Liver (tissue), 9 donors: Measurements from ENCODE around the gene TMEM50B. TPM values are rescaled to one million over a fixed set of nuclear protein-coding genes. Genes with fewer than 3 reads are reported as not detected.

Experiments used
- DNase-seq: peaks from one replicate; pipeline ENCODE4 v3.0.0-alpha.2; 2017; ENCODE audit warnings: low spot score
- H3K27ac ChIP-seq, 2 donors: one replicate each; pipeline ENCODE4 v1.7.0; 2013; ENCODE audit warnings: inconsistent platforms in 2 of 2, low read length in 2 of 2, control low read depth in 1 of 2, low read depth in 1 of 2, mild to moderate bottlenecking in 1 of 2
- H3K27me3 ChIP-seq, 4 donors: one replicate each; pipeline versions ENCODE4 v1.6.1 to v1.7.0; 2013; ENCODE audit warnings: low read length in 3 of 4, inconsistent platforms in 1 of 4, mild to moderate bottlenecking in 1 of 4, moderate library complexity in 1 of 4; ENCODE audit not compliant: control insufficient read depth in 4 of 4, insufficient read depth in 4 of 4
- H3K36me3 ChIP-seq, 4 donors: one replicate each; pipeline versions ENCODE4 v1.6.1 to v1.7.0; 2013; ENCODE audit warnings: low read length in 3 of 4, mild to moderate bottlenecking in 3 of 4, low read depth in 1 of 4, moderate library complexity in 1 of 4; ENCODE audit not compliant: control insufficient read depth in 4 of 4, insufficient read depth in 3 of 4
- H3K4me1 ChIP-seq, 4 donors: one replicate each; pipeline versions ENCODE4 v1.6.1 to v1.7.0; 2013; ENCODE audit warnings: low read length in 3 of 4, mild to moderate bottlenecking in 3 of 4, moderate library complexity in 1 of 4; ENCODE audit not compliant: control insufficient read depth in 4 of 4, insufficient read depth in 4 of 4
- H3K4me3 ChIP-seq, 3 donors: one replicate each; pipeline versions ENCODE4 v1.6.1 to v1.7.0; 2013; ENCODE audit warnings: low read length in 3 of 3, control low read depth in 1 of 3, low read depth in 1 of 3, mild to moderate bottlenecking in 1 of 3
- H3K9ac ChIP-seq, 2 donors: one replicate each; pipeline ENCODE4 v1.7.0; 2013; ENCODE audit warnings: low read length in 2 of 2, mild to moderate bottlenecking in 2 of 2, moderate library complexity in 2 of 2, control low read depth in 1 of 2, low read depth in 1 of 2
- H3K9me3 ChIP-seq, 4 donors: one replicate each; pipeline versions ENCODE4 v1.6.1 to v1.7.0; 2013; ENCODE audit warnings: low read length in 3 of 4; ENCODE audit not compliant: control insufficient read depth in 4 of 4
- ATF3 ChIP-seq: IDR thresholded peaks from 2 replicates; pipeline ENCODE4 v1.6.1; 2016; ENCODE audit warnings: antibody characterized with exemption
- EGR1 ChIP-seq, 2 donors: IDR thresholded peaks; 2 replicates each; pipeline ENCODE4 v1.6.1; 2016 to 2018; ENCODE audit warnings: antibody characterized with exemption in 2 of 2, low read depth in 2 of 2
- FOXA1 ChIP-seq: IDR thresholded peaks from 2 replicates; pipeline ENCODE4 v1.6.1; 2016; ENCODE audit warnings: antibody characterized with exemption
- FOXA2 ChIP-seq: IDR thresholded peaks from 2 replicates; pipeline ENCODE4 v1.6.1; 2016; ENCODE audit warnings: antibody characterized with exemption
- GABPA ChIP-seq, 2 donors: IDR thresholded peaks in 1 of 2; conservative IDR thresholded peaks in 1 of 2; 2 replicates each; pipeline ENCODE4 v1.6.1; 2016; ENCODE audit warnings: antibody characterized with exemption in 2 of 2, mild to moderate bottlenecking in 1 of 2, moderate library complexity in 1 of 2
- HNF4A ChIP-seq, 2 donors: conservative IDR thresholded peaks; 2 replicates each; pipeline ENCODE4 v1.6.1; 2016; ENCODE audit warnings: antibody characterized with exemption in 2 of 2, mild to moderate bottlenecking in 2 of 2
- HNF4G ChIP-seq: IDR thresholded peaks from 2 replicates; pipeline ENCODE4 v1.6.1; 2016; ENCODE audit warnings: antibody characterized with exemption
- JUND ChIP-seq, 2 donors: IDR thresholded peaks; 2 replicates each; pipeline ENCODE4 v1.6.1; 2016; ENCODE audit warnings: antibody characterized with exemption in 2 of 2
- NR2F2 ChIP-seq: IDR thresholded peaks from 2 replicates; pipeline ENCODE4 v1.6.1; 2016; ENCODE audit warnings: antibody characterized with exemption
- RAD21 ChIP-seq, 2 donors: IDR thresholded peaks; 2 replicates each; pipeline ENCODE4 v1.6.1; 2016; ENCODE audit warnings: antibody characterized with exemption in 2 of 2, mild to moderate bottlenecking in 2 of 2
- REST ChIP-seq: IDR thresholded peaks from 2 replicates; pipeline ENCODE4 v1.6.1; 2016; ENCODE audit warnings: antibody characterized with exemption, mild to moderate bottlenecking
- RXRA ChIP-seq, 2 donors: IDR thresholded peaks; 2 replicates each; pipeline ENCODE4 v1.6.1; 2017 to 2018; ENCODE audit warnings: antibody characterized with exemption in 2 of 2, mild to moderate bottlenecking in 1 of 2
- SP1 ChIP-seq: IDR thresholded peaks from 2 replicates; pipeline ENCODE4 v1.6.1; 2018; ENCODE audit warnings: antibody characterized with exemption, mild to moderate bottlenecking
- TAF1 ChIP-seq: conservative IDR thresholded peaks from 2 replicates; pipeline ENCODE4 v1.6.1; 2016; ENCODE audit warnings: antibody characterized with exemption, mild to moderate bottlenecking
- YY1 ChIP-seq: IDR thresholded peaks from 2 replicates; pipeline ENCODE4 v1.6.1; 2016; ENCODE audit warnings: antibody characterized with exemption, mild to moderate bottlenecking
- ZBTB33 ChIP-seq: IDR thresholded peaks from 2 replicates; pipeline ENCODE4 v1.6.1; 2016; ENCODE audit warnings: antibody characterized with exemption
- WGBS: extraction: QIAGEN DNeasy Blood & Tissue Kit; methylation state at CpG from one replicate; pipeline ENCODE4 v1.1.7; 2013; 5-methylcytosine and 5-hydroxymethylcytosine counted together
- polyA plus RNA-seq, 2 donors: library from polyadenylated mRNA; stranded (reverse) in 1 of 2; unstranded in 1 of 2; fragments of 200-250 nt in 1 of 2; fragments of >200 nt in 1 of 2; fragmentation: Nextera tagmentation in 1 of 2; extraction: Ambion mirVana in 1 of 2; gene quantifications; one replicate each; pipeline versions ENCODE4 v1.2.1 to v1.2.3, GENCODE V29; 2013 to 2015
- total RNA-seq, 2 donors: library from RNA; depleted of rRNA; stranded (reverse); fragments of >200 nt; gene quantifications; one replicate each; pipeline ENCODE4 v1.2.3, GENCODE V29; 2014
- TF ChIP-seq, protein P1 (sequence below): fragments of 150-350 bp; IDR thresholded peaks from 2 replicates; pipeline ENCODE4 v1.5.1; 2017; ENCODE audit warnings: improper control_type of control experiment, low read depth, low read length; ENCODE audit not compliant: missing input control
- TF ChIP-seq, protein P2 (sequence below): IDR thresholded peaks from 2 replicates; pipeline ENCODE4 v1.6.1; 2016; ENCODE audit warnings: antibody characterized with exemption
- donor health status: healthy.
- donor health status: healthy.
- donor health status: healthy.
- donor health status: healthy.
- donor health status: healthy.

TMEM50B gene
- total and polyA plus RNA-seq, 4 donors, result 11.8 to 31.8 (median 29.9) TPM

- Histone ChIP-seq H3K4me1 (no peaks in the 10 kb centered on the region), H3K4me3 (no peak overlapping the region), H3K27ac (no peak overlapping the region), H3K9ac (no peak overlapping the region), H3K27me3 (no peaks in the 10 kb centered on the region), H3K9me3 (no peaks in the 10 kb centered on the region), H3K36me3 (peaks cover 14 to 62% (median 56%) of the 10 kb centered on the region in 4 donors)
- 94% methylated on average over 6 of the region's 6 CpGs for WGBS
- TF ChIP-seq RAD21 (IDR thresholded peaks at IDR 0.05), result no peak
- TF ChIP-seq FOXA2, result no peak
- TF ChIP-seq HNF4A (conservative IDR thresholded peaks at IDR 0.05), result no peak
- TF ChIP-seq, protein P1, sequence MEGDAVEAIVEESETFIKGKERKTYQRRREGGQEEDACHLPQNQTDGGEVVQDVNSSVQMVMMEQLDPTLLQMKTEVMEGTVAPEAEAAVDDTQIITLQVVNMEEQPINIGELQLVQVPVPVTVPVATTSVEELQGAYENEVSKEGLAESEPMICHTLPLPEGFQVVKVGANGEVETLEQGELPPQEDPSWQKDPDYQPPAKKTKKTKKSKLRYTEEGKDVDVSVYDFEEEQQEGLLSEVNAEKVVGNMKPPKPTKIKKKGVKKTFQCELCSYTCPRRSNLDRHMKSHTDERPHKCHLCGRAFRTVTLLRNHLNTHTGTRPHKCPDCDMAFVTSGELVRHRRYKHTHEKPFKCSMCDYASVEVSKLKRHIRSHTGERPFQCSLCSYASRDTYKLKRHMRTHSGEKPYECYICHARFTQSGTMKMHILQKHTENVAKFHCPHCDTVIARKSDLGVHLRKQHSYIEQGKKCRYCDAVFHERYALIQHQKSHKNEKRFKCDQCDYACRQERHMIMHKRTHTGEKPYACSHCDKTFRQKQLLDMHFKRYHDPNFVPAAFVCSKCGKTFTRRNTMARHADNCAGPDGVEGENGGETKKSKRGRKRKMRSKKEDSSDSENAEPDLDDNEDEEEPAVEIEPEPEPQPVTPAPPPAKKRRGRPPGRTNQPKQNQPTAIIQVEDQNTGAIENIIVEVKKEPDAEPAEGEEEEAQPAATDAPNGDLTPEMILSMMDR, result no peak
- TF ChIP-seq NR2F2, result no peak
- TF ChIP-seq FOXA1, result no peak
- no peak for TF ChIP-seq RXRA (IDR thresholded peaks at IDR 0.05)
- no peak for DNase-seq
These were observed 47.3 kb downstream of the TMEM50B start for GRCh38 chr21:33432496-33432895.

GRCh38 chr21:33430858-33431257 is 48.9 kb downstream of the TMEM50B start:
- no peaks in the 10 kb centered on the region for H3K9me3 ChIP-seq
- no peak for DNase-seq
- no peak overlapping the region for H3K4me3 ChIP-seq
- TF ChIP-seq ZBTB33, result no peak
- no peak for TF ChIP-seq HNF4G
- TF ChIP-seq RXRA (IDR thresholded peaks at IDR 0.05), result no peak
- no peak for TF ChIP-seq JUND (IDR thresholded peaks at IDR 0.05)
- TF ChIP-seq NR2F2, result no peak
- no peak for TF ChIP-seq SP1
- H3K27me3 ChIP-seq, result no peaks in the 10 kb centered on the region
- H3K36me3 ChIP-seq, result peaks cover 11 to 63% (median 54%) of the 10 kb centered on the region in 4 donors
- WGBS, result 98% methylated on average over 3 of the region's 3 CpGs
- H3K27ac ChIP-seq, result no peak overlapping the region
- H3K9ac ChIP-seq, result no peak overlapping the region
- no peaks in the 10 kb centered on the region for H3K4me1 ChIP-seq

- WGBS, result 86% methylated on average over 8 of the region's 8 CpGs
- peaks cover 0 to 3% (median 0%) of the 10 kb centered on the region in 4 donors for H3K4me1 ChIP-seq
- H3K27me3 ChIP-seq, result no peaks in the 10 kb centered on the region
- no peaks in the 10 kb centered on the region for H3K9me3 ChIP-seq
- DNase-seq, result no peak
- H3K9ac ChIP-seq, result no peak overlapping the region
- H3K4me3 ChIP-seq, result no peak overlapping the region
- H3K27ac ChIP-seq, result no peak overlapping the region
- H3K36me3 ChIP-seq, result peaks cover 16 to 64% (median 54%) of the 10 kb centered on the region in 4 donors
- TF ChIP-seq GABPA (IDR thresholded peaks at IDR 0.05 in 1 of 2, conservative IDR thresholded peaks at IDR 0.05 in 1 of 2), result no peak
- TF ChIP-seq SP1, result no peak
- TF ChIP-seq JUND (IDR thresholded peaks at IDR 0.05), result no peak
- TF ChIP-seq ATF3, result no peak
- no peak for TF ChIP-seq HNF4G
- TF ChIP-seq EGR1 (IDR thresholded peaks at IDR 0.05; ENCODE audit: low read depth in 2 of 2), result no peak
- no peak for TF ChIP-seq YY1
- TF ChIP-seq TAF1, result no peak
- TF ChIP-seq RXRA (IDR thresholded peaks at IDR 0.05), result no peak
- TF ChIP-seq ZBTB33, result no peak
- TF ChIP-seq, protein P2, sequence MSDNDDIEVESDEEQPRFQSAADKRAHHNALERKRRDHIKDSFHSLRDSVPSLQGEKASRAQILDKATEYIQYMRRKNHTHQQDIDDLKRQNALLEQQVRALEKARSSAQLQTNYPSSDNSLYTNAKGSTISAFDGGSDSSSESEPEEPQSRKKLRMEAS, result no peak
- TF ChIP-seq NR2F2, result no peak
- no peak for TF ChIP-seq RAD21 (IDR thresholded peaks at IDR 0.05)
- no peak for TF ChIP-seq REST
These were observed 51.1 kb downstream of the TMEM50B start for GRCh38 chr21:33428669-33429068.
